Measurements from ENCODE around the gene CELSR1. TPM values are rescaled to one million over a fixed set of nuclear protein-coding genes. Genes with fewer than 3 reads are reported as not detected.

Gene CELSR1
- total and polyA plus RNA-seq, 2 of the 13 experiments (the other 11 are each of a cell fraction or from before 2014, with no cell fraction given): 0.78 to 1.8 TPM

- TF ChIP-seq KLF6 (CRISPR knock-in tag; IDR thresholded peaks at IDR 0.05) (no peak), ZNF20 (CRISPR knock-in tag; IDR thresholded peaks at IDR 0.05) (no peak), ZNF800 (CRISPR knock-in tag; IDR thresholded peaks at IDR 0.05) (no peak), ETS1 (CRISPR knock-in tag; IDR thresholded peaks at IDR 0.05) (no peak), ZNF234 (CRISPR knock-in tag; conservative IDR thresholded peaks at IDR 0.05) (no peak), ATF6 (CRISPR knock-in tag; conservative IDR thresholded peaks at IDR 0.05) (no peak), HMGA1 (CRISPR knock-in tag; conservative IDR thresholded peaks at IDR 0.05) (no peak), KLF11 (CRISPR knock-in tag; IDR thresholded peaks at IDR 0.05) (0 out of 2 replicates have a peak, but pooled peaks have one; percentile 49), NFKB2 (CRISPR knock-in tag; IDR thresholded peaks at IDR 0.05; ENCODE audit: borderline replicate concordance) (peak; percentile 43; the same call in 1 of the 2 replicates), NCOR1 (IDR thresholded peaks at IDR 0.05; ENCODE audit: borderline replicate concordance, low read length) (peak; percentile 92; the same call in 1 of the 2 replicates), GZF1 (CRISPR knock-in tag; IDR thresholded peaks at IDR 0.05) (no peak), NRL (CRISPR knock-in tag; IDR thresholded peaks at IDR 0.05; ENCODE audit: borderline replicate concordance) (no peak), DMAP1 (CRISPR knock-in tag; IDR thresholded peaks at IDR 0.05) (0 out of 2 replicates have a peak, but pooled peaks have one; percentile 35), TBP (CRISPR knock-in tag; IDR thresholded peaks at IDR 0.05) (no peak), NAIF1 (CRISPR knock-in tag; IDR thresholded peaks at IDR 0.05; ENCODE audit: borderline replicate concordance) (no peak; the same call in 1 of the 2 replicates), ZEB1 (IDR thresholded peaks at IDR 0.05; ENCODE audit: insufficient replicate concordance, low read depth) (no peak), ZNF331 (CRISPR knock-in tag; IDR thresholded peaks at IDR 0.05) (no peak; the same call in 1 of the 2 replicates)
- TF ChIP-seq, protein P1, sequence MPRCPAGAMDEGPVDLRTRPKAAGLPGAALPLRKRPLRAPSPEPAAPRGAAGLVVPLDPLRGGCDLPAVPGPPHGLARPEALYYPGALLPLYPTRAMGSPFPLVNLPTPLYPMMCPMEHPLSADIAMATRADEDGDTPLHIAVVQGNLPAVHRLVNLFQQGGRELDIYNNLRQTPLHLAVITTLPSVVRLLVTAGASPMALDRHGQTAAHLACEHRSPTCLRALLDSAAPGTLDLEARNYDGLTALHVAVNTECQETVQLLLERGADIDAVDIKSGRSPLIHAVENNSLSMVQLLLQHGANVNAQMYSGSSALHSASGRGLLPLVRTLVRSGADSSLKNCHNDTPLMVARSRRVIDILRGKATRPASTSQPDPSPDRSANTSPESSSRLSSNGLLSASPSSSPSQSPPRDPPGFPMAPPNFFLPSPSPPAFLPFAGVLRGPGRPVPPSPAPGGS (CRISPR knock-in tag; IDR thresholded peaks at IDR 0.05): no peak
- TF ChIP-seq, protein P2, sequence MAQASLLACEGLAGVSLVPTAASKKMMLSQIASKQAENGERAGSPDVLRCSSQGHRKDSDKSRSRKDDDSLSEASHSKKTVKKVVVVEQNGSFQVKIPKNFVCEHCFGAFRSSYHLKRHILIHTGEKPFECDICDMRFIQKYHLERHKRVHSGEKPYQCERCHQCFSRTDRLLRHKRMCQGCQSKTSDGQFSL (CRISPR knock-in tag; IDR thresholded peaks at IDR 0.05): no peak
- TF ChIP-seq, protein P3, sequence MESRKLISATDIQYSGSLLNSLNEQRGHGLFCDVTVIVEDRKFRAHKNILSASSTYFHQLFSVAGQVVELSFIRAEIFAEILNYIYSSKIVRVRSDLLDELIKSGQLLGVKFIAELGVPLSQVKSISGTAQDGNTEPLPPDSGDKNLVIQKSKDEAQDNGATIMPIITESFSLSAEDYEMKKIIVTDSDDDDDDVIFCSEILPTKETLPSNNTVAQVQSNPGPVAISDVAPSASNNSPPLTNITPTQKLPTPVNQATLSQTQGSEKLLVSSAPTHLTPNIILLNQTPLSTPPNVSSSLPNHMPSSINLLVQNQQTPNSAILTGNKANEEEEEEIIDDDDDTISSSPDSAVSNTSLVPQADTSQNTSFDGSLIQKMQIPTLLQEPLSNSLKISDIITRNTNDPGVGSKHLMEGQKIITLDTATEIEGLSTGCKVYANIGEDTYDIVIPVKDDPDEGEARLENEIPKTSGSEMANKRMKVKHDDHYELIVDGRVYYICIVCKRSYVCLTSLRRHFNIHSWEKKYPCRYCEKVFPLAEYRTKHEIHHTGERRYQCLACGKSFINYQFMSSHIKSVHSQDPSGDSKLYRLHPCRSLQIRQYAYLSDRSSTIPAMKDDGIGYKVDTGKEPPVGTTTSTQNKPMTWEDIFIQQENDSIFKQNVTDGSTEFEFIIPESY (CRISPR knock-in tag; IDR thresholded peaks at IDR 0.05): 0 out of 2 replicates have a peak, but pooled peaks have one; percentile 5
These were observed 84.2 kb downstream of the CELSR1 start (continued) for GRCh38 chr22:46453006-46453828.
